EH (cell line): ENCODE data around the gene ELOVL7.
"Not testable (repeated sequence)": the region's sequence is repeated elsewhere in the genome, so short reads cannot be mapped to it uniquely, and the experiment has no call there.

ENCODE experiments used
- DNase-seq: peaks from one replicate; pipeline ENCODE4 v3.0.0-alpha.2; 2015; ENCODE audit warnings: low read depth

Gene ELOVL7

DNA sequence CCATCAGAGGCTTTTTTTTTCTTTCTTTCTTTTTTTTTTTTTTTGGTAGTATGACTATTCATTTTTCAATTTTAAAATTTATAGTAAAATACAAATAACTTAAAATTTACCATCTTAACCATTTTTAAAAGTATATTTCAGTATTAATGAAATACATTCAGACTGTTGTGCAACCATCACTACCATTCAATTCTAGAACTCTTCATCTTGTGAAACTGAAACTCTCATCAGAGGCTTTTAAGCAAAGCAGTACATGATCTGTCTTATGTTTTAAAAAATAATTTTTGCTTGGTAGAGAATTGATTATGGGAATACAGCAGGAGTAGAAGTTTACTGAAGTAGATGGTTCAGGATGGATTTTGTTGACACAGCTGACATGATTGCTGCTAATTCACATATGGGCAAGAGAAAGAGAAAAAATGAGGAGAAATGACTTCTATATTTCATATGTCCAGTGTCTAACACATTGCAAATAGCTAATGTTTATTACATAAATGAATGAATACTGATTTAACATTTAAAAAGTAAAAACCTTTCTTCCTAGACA lies 13.4 kb downstream of the ELOVL7 start:
- no peak for DNase-seq

GRCh38 chr5:60829490-60830266 lies 14.4 kb downstream of the ELOVL7 start:
- DNase-seq = no peak

- no peak for DNase-seq
Measured at GRCh38 chr5:60827201-60827600, 16.9 kb downstream of the ELOVL7 start.

- no peak for DNase-seq
Measured at GRCh38 chr5:60826653-60827052, 17.4 kb downstream of the ELOVL7 start.

- no peak for DNase-seq
Measured at GRCh38 chr5:60823574-60823973, 20.5 kb downstream of the ELOVL7 start.

DNA sequence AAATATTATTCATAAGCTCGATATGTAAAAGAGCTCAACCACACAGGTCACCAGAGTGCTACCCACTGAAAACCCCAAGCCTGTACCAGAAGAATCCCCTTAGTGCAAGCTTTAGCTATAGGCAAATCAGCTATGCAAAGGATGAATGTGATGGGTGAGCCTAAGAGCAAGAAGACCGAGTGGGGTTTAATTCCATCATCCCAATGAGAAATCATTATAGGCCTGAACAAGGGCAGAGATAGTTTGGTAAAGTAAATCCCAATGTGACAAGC lies 21.8 kb downstream of the ELOVL7 start:
- DNase-seq = no peak

GRCh38 chr5:60821488-60822284 lies 22.4 kb downstream of the ELOVL7 start:
- DNase-seq = no peak

GRCh38 chr5:60820593-60821487 lies 23.2 kb downstream of the ELOVL7 start:
- no peak for DNase-seq

DNA sequence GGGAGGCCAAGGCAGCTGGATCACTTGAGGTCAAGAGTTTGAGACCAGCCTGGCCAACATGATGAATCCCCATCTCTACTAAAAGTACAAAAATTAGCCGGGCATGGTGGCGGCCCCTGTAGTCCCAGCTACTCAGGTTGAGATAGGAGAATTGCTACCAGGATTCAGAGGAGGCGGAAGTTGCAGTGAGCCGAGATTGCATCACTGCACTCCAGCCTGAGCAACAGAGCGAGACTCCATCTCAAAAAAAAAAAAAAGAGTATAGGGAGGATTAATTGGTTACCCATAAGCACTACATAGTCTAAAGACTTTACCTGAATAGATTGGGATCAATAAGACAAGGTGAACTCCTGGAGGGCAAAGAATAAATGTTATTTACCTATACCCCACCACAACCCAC lies 27.9 kb downstream of the ELOVL7 start:
- DNase-seq = not testable (repeated sequence)

- DNase-seq = no peak
Measured at GRCh38 chr5:60814498-60814897, 29.6 kb downstream of the ELOVL7 start.

DNA sequence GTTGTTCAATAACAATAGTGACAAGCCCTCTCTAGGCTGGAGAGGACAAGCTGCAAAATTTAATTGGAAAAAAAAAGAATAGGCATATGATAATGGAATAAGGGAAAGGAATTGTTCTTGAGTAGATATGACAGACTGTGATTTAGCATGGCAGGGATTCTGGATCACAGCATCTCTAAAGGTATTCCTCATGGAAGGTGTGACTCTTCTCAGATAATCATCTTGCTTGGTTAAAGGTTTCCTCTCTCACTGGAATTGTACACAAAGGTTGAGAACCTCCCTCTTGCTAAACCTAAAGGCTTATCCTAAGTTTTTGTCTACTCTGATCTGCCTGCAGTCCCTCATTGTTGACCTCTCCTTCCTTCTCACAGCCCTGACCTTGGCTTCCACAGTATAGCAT lies 31.6 kb downstream of the ELOVL7 start:
- DNase-seq = no peak

- DNase-seq = no peak
Measured at GRCh38 chr5:60811105-60811504, 33.0 kb downstream of the ELOVL7 start.

- DNase-seq = peak; percentile 18
Measured at GRCh38 chr5:60810438-60811085, 33.5 kb downstream of the ELOVL7 start.

- DNase-seq = no peak
Measured at GRCh38 chr5:60809891-60810425, 34.1 kb downstream of the ELOVL7 start.

GRCh38 chr5:60806591-60807243 lies 37.4 kb downstream of the ELOVL7 start:
- DNase-seq = no peak

GRCh38 chr5:60805463-60805862 lies 38.6 kb downstream of the ELOVL7 start:
- DNase-seq = no peak

GRCh38 chr5:60803712-60804111 lies 40.4 kb downstream of the ELOVL7 start:
- no peak for DNase-seq

DNA sequence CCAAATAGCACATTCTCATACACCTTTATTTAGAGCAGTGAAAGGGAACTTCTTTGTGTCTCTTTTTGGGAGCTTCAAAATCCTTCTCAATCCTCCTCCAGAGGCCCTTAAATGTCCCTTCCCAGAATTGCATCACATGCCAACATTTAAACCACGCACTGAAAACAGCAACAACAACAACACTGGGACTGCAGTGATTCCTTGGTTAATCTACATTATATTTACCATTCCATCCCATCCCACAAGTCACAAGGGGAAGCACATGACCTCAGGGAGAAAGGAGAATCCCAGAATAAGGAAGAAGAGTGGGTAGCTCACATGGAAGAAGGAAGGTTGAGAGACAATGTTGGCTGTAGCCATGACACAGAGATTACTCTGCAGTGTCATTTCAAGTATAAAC lies 41.1 kb downstream of the ELOVL7 start:
- no peak for DNase-seq

GRCh38 chr5:60802226-60802625 lies 41.8 kb downstream of the ELOVL7 start:
- no peak for DNase-seq

- no peak for DNase-seq
Measured at GRCh38 chr5:60797482-60798153, 46.5 kb downstream of the ELOVL7 start.
